Activated T-helper 2 cell treated with anti-CD3 and anti-CD28 coated beads, Interferon-gamma antibody, Interleukin-2, Interleukin-4, amounts not matched to agents 10 μg/mL and 5 μg/mL and 100 μg/mL, durations not matched to agents 14 hours and 24 hours and 36 hours (primary cell): Measurements from ENCODE around the gene ZNF541. TPM values are rescaled to one million over a fixed set of nuclear protein-coding genes. Genes with fewer than 3 reads are reported as not detected.

ENCODE experiments used
- DNase-seq: peaks from one replicate; pipeline ENCODE4 v3.0.0; 2021; ENCODE audit warnings: low spot score
- H3K27ac Mint-ChIP-seq: one replicate; pipeline ENCODE4 v1.8.0; 2021; ENCODE audit warnings: mixed read lengths
- H3K27me3 Mint-ChIP-seq: one replicate; pipeline ENCODE4 v1.8.0; 2021; ENCODE audit warnings: low read depth, mixed read lengths
- H3K36me3 Mint-ChIP-seq: one replicate; pipeline ENCODE4 v1.8.0; 2021; ENCODE audit warnings: low read depth, mixed read lengths
- H3K4me1 Mint-ChIP-seq: one replicate; pipeline ENCODE4 v1.8.0; 2021; ENCODE audit warnings: low read depth, mixed read lengths
- H3K4me3 Mint-ChIP-seq: one replicate; pipeline ENCODE4 v1.8.0; 2021; ENCODE audit warnings: low read depth, mild to moderate bottlenecking, moderate library complexity, mixed read lengths
- H3K9me3 Mint-ChIP-seq: one replicate; pipeline ENCODE4 v1.8.0; 2021; ENCODE audit warnings: mixed read lengths
- intact Hi-C: fragments of 100-400 bp; cut with micrococcal nuclease; formaldehyde crosslinking; loops from one replicate; pipeline ENCODE4 v1.15.1; 2023
- total RNA-seq: library from RNA; stranded (reverse); gene quantifications from 2 replicates; pipeline ENCODE4 v1.2.3, GENCODE V29; 2022

Gene ZNF541
- total RNA-seq, 1 donor from 2014 or later: 0.09 TPM

- no peaks in the 10 kb centered on the region for H3K36me3 Mint-ChIP-seq
- no peak overlapping the region for H3K4me3 Mint-ChIP-seq
- H3K4me1 Mint-ChIP-seq: peaks cover 7% of the 10 kb centered on the region
- intact Hi-C loops: no loop called here
- H3K9me3 Mint-ChIP-seq: no peaks in the 10 kb centered on the region
- no peak overlapping the region for H3K27ac Mint-ChIP-seq
- no peak for DNase-seq
- H3K27me3 Mint-ChIP-seq: peaks cover 7% of the 10 kb centered on the region
Observed at GRCh38 chr19:47526798-47527197, 46.1 kb downstream of the ZNF541 start.

- Mint-ChIP-seq H3K4me1 (peaks cover 16% of the 10 kb centered on the region), H3K27ac (no peak overlapping the region), H3K36me3 (no peaks in the 10 kb centered on the region), H3K9me3 (no peaks in the 10 kb centered on the region), H3K4me3 (no peak overlapping the region), H3K27me3 (peaks cover 7% of the 10 kb centered on the region)
- intact Hi-C loops: no loop called here
- DNase-seq: no peak
Observed at GRCh38 chr19:47523473-47523872, 49.5 kb downstream of the ZNF541 start.

Other genes with a start within 250 kb of the ZNF541 start
- gene C5AR2, start 241.0 kb downstream of the ZNF541 start, total RNA-seq: not detected in 2 replicates
- gene DHX34, start 223.8 kb downstream of the ZNF541 start, total RNA-seq: 23.2 TPM in 2 replicates
- gene MEIS3, start 153.6 kb downstream of the ZNF541 start, total RNA-seq: 0.16 TPM in 1 of 2 replicates, not detected in the other
- gene SLC8A2, start 101.3 kb downstream of the ZNF541 start, total RNA-seq: not detected in 2 replicates
- 9.6 and 11.3 TPM in 2 replicates for gene KPTN, start 88.9 kb downstream of the ZNF541 start, total RNA-seq
- 56.9 and 60.1 TPM in 2 replicates for gene NAPA, start 58.1 kb downstream of the ZNF541 start, total RNA-seq
- gene BICRA, start 36.0 kb upstream of the ZNF541 start, total RNA-seq: 12.0 and 12.2 TPM in 2 replicates
- 1.4 TPM in 2 replicates for gene EHD2, start 140.3 kb upstream of the ZNF541 start, total RNA-seq
- 266 and 269 TPM in 2 replicates for gene NOP53, start 172.4 kb upstream of the ZNF541 start, total RNA-seq
- 89.0 and 98.3 TPM in 2 replicates for gene SELENOW, start 205.6 kb upstream of the ZNF541 start, total RNA-seq
- gene TPRX1, start 231.4 kb upstream of the ZNF541 start, total RNA-seq: not detected in 2 replicates
- not detected in 2 replicates for gene CRX, start 248.8 kb upstream of the ZNF541 start, total RNA-seq